ENCODE measurements around the gene TMEM63A.

- no peak for TF ChIP-seq CTCF (IDR thresholded peaks at IDR 0.05; ENCODE audit: insufficient read depth, low read length, poor library complexity, severe bottlenecking)
- TF ChIP-seq EZH2phosphoT487 (conservative IDR thresholded peaks at IDR 0.05; ENCODE audit: low read length) = no peak
Observed at GRCh38 chr1:225861834-225862580, 20.2 kb downstream of the TMEM63A start.

All from SU-DHL-6 (cell line).